Activated B cell treated with CpG ODN at 0.5 μM for 24 hours (primary cell): ENCODE data around the gene SETD3. TPM values are rescaled to one million over a fixed set of nuclear protein-coding genes. Genes with fewer than 3 reads are reported as not detected.

Experiments
- ATAC-seq: fragments of 200-7000 bp; cut with Tn5 transposase; one replicate; pipeline ENCODE4 v1.10.0; 2021; ENCODE audit warnings: low read depth, mild to moderate bottlenecking, moderate library complexity
- CTCF ChIA-PET: fragments of 350-600 bp; sonication (Branson Sonifier 250); formaldehyde crosslinking; loops from one replicate; lab custom pipeline; 2021; ENCODE audit warnings: antibody characterized with exemption; lab: Charles Lee
- POLR2A ChIA-PET: fragments of 350-600 bp; sonication (Branson Sonifier 250); formaldehyde crosslinking; loops from one replicate; lab custom pipeline; 2021; ENCODE audit warnings: antibody characterized with exemption; lab: Charles Lee
- DNase-seq: peaks from one replicate; pipeline ENCODE4 v3.0.0; 2022
- H3K27ac Mint-ChIP-seq: one replicate; pipeline ENCODE4 v1.8.0; 2020; ENCODE audit warnings: mixed read lengths
- H3K27me3 Mint-ChIP-seq: one replicate; pipeline ENCODE4 v1.8.0; 2021; ENCODE audit warnings: mixed read lengths
- H3K36me3 Mint-ChIP-seq: one replicate; pipeline ENCODE4 v1.8.0; 2021; ENCODE audit warnings: low read depth, mixed read lengths
- H3K4me1 Mint-ChIP-seq: one replicate; pipeline ENCODE4 v1.8.0; 2021; ENCODE audit warnings: mixed read lengths
- H3K4me3 Mint-ChIP-seq: one replicate; pipeline ENCODE4 v1.8.0; 2020; ENCODE audit warnings: mild to moderate bottlenecking, mixed read lengths
- H3K9me3 Mint-ChIP-seq: one replicate; pipeline ENCODE4 v1.8.0; 2020; ENCODE audit warnings: mixed read lengths
- intact Hi-C: fragments of 100-400 bp; cut with micrococcal nuclease; formaldehyde crosslinking; loops from one replicate; pipeline ENCODE4 v1.15.1; 2024
- total RNA-seq: library from RNA; stranded (reverse); gene quantifications from 2 replicates; pipeline ENCODE4 v1.2.3, GENCODE V29; 2022
- TF ChIP-seq, protein P1 (sequence below): fragments of 200-600 bp; IDR thresholded peaks from one replicate; pipeline ENCODE4 v1.8.0; 2022; ENCODE audit warnings: antibody characterized with exemption, mild to moderate bottlenecking

Gene SETD3
- total RNA-seq, 1 donor from 2014 or later: 31.9 TPM

DNA sequence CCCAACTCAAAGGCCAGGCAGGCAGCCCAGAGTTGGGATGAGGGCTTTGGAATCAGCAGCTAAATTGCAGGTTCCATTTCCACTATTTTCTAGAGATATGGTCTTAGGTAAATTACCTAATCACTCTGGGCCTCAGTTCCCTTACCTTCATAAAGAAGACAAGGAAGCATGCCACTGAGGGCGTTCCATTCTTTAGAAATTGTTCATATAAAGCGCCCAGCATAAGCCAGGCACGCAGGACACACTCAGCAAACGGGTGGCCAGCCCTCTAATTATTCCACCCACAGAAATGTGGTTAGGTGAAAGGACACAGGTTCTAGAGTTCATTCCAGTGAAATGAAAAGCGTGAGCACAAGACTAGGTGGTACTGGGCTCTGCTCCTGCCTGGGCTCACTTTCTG, 120.8 kb downstream of the SETD3 start:
- no peak overlapping the region for H3K27ac Mint-ChIP-seq
- ATAC-seq: no peak
- no peak overlapping the region for H3K4me3 Mint-ChIP-seq
- intact Hi-C loops: no loop called here
- TF ChIP-seq, protein P1, sequence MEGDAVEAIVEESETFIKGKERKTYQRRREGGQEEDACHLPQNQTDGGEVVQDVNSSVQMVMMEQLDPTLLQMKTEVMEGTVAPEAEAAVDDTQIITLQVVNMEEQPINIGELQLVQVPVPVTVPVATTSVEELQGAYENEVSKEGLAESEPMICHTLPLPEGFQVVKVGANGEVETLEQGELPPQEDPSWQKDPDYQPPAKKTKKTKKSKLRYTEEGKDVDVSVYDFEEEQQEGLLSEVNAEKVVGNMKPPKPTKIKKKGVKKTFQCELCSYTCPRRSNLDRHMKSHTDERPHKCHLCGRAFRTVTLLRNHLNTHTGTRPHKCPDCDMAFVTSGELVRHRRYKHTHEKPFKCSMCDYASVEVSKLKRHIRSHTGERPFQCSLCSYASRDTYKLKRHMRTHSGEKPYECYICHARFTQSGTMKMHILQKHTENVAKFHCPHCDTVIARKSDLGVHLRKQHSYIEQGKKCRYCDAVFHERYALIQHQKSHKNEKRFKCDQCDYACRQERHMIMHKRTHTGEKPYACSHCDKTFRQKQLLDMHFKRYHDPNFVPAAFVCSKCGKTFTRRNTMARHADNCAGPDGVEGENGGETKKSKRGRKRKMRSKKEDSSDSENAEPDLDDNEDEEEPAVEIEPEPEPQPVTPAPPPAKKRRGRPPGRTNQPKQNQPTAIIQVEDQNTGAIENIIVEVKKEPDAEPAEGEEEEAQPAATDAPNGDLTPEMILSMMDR: no peak
- peaks cover 2% of the 10 kb centered on the region for H3K27me3 Mint-ChIP-seq
- no peaks in the 10 kb centered on the region for H3K4me1 Mint-ChIP-seq
- H3K36me3 Mint-ChIP-seq: no peaks in the 10 kb centered on the region
- H3K9me3 Mint-ChIP-seq: no peaks in the 10 kb centered on the region
- CTCF ChIA-PET: no interaction called here
- POLR2A ChIA-PET: no interaction called here
- DNase-seq: no peak

DNA sequence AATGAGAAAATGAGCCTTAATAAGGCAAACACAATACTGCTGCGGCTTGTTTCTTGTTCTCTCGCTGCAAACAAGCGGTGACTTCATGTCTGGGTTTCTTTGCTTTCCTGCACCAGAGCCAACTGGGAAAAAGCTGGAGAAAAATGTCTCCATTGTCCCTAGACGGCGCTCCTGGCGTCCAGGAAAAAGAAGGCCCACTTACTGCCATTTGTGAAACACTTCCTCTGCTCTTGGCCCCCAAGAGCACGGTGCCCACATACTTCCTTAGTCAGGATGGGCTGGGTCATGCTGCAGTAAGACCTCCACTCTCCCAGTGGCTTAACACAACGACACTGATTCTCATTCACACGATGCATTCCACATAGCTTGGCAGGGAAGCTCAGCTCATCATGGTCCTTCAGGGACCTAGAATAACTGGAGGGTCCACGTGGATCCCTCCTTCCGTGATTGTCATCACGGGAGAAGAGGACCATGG, 122.7 kb downstream of the SETD3 start:
- intact Hi-C loops: no loop called here
- H3K4me1 Mint-ChIP-seq: no peaks in the 10 kb centered on the region

DNA sequence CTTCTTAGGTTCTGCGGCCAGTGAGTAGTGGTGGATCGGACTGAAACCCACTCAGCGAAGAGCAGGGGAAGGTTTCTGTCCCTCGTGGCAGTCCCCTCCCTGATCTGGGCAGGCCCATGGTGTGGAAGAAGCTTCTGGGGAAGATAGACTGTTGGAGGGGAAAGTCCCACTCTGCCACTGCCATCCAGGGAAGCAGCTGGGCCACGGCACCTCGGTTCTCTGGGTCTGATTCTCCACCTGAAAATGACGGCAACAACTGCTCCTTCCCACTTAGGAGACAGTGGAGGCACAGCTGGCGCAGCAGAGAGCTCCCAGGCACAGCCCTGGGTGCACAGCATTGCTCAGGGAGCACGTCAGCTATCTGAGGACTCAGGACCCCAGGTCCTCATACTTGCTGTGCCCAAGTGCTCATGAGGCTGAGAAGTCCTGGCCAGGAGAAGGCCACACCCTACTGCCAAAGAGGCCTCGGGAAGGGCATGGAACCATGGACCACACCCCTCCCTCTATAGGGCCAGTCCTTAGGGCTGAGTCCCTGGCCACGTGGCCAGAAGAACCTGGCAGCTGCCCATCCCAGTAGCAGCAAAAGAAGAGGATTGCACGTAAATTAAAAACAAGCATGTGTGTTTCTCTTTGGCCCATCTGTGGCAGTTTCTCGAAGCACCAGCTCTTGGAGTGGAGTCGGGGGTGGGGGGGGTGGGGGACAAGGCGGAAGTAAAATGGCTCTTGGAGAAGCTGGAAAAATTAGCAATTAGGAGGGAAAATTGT, 123.3 kb downstream of the SETD3 start:
- DNase-seq (no peak), ATAC-seq (no peak)
- peaks cover 2% of the 10 kb centered on the region for H3K27me3 Mint-ChIP-seq
- intact Hi-C loops: no loop called here
- no peak overlapping the region for H3K27ac Mint-ChIP-seq
- ChIA-PET POLR2A (no interaction called here), CTCF (no interaction called here)
- H3K9me3 Mint-ChIP-seq: no peaks in the 10 kb centered on the region
- no peaks in the 10 kb centered on the region for H3K4me1 Mint-ChIP-seq
- TF ChIP-seq, protein P1: no peak
- no peak overlapping the region for H3K4me3 Mint-ChIP-seq
- no peaks in the 10 kb centered on the region for H3K36me3 Mint-ChIP-seq

More for the DNA sequence above, 122.7 kb downstream of the SETD3 start:
- no peak for ATAC-seq
- no peak for DNase-seq
- H3K27ac Mint-ChIP-seq: no peak overlapping the region
- CTCF ChIA-PET: no interaction called here
- TF ChIP-seq, protein P1: no peak
- H3K27me3 Mint-ChIP-seq: peaks cover 2% of the 10 kb centered on the region
- no peaks in the 10 kb centered on the region for H3K36me3 Mint-ChIP-seq
- no peak overlapping the region for H3K4me3 Mint-ChIP-seq
- POLR2A ChIA-PET: no interaction called here
- no peaks in the 10 kb centered on the region for H3K9me3 Mint-ChIP-seq

DNA sequence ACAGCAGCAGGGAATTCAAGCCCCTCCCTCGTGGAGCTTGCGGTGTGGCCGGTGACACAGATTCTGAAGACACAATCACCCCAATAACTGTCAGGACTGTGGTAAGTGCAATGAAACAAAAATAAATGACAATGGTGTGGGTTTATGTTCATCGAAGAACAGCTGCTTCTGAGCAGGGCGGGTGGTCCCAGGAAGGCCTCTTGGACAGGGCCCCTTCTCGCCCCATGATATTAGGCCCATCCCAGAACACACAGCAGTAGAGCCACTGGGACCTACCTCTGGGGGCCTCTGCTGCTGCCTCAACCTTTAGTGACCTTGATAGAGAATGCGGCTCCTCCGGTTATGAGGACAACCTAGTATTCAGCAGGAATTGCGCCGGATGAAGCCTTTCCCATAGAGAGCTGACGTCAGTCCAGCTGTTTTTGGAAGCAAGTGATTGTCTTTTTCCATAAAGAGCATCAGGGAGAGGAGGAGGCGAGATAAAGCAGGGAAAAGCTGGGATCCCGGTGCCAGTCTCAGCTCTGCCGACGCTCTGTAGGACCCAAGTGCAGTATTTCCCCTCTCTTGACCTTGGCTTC, 124.5 kb downstream of the SETD3 start:
- ATAC-seq (no peak), DNase-seq (no peak)
- Mint-ChIP-seq H3K4me3 (no peak overlapping the region), H3K27ac (no peak overlapping the region), H3K27me3 (peaks cover 2% of the 10 kb centered on the region), H3K9me3 (no peaks in the 10 kb centered on the region), H3K36me3 (no peaks in the 10 kb centered on the region), H3K4me1 (no peaks in the 10 kb centered on the region)
- intact Hi-C loops: no loop called here
- CTCF ChIA-PET: no interaction called here
- POLR2A ChIA-PET: no interaction called here
- TF ChIP-seq, protein P1: no peak

DNA sequence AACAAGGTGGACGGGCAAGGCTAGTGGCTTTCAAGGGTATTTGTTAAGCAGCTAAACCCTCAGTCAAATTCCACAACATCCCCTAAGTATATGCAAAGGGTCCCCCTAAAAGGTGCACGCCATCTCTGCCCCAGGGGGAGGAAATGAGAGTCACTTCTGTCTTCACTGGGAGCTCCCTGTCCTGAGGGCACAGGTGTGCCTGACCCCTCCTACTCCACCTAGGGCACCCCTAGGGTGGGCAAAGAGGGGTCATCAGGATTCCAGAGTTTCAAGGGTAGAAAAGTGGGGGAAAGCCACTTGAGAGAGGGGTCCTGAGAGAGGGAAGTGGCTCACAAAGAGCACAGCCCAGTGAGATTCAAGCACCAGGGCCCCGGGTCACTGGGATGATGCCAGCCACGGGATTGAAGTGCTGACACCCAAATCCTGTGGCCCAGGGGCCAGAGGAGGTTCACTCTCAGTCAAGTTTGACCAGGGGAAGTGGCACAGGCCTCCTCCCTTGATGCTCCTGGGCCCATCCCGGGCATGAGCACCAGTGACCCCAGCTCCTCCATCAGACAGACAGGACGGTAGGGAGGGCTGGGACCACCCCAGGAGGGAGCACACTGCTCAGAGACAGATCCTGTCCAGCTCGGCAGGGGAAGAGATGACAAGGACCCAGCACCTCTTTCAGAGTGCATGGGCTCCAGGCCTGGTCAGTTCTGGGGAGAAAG, 126.3 kb downstream of the SETD3 start:
- no peak for ATAC-seq
- no peak overlapping the region for H3K4me3 Mint-ChIP-seq
- POLR2A ChIA-PET: no interaction called here
- no peaks in the 10 kb centered on the region for H3K36me3 Mint-ChIP-seq
- intact Hi-C loops: no loop called here
- no peaks in the 10 kb centered on the region for H3K4me1 Mint-ChIP-seq
- no peaks in the 10 kb centered on the region for H3K9me3 Mint-ChIP-seq
- CTCF ChIA-PET: no interaction called here
- TF ChIP-seq, protein P1: no peak
- peaks cover 2% of the 10 kb centered on the region for H3K27me3 Mint-ChIP-seq
- no peak overlapping the region for H3K27ac Mint-ChIP-seq
- DNase-seq: no peak
